ENCODE results near the gene AGBL4.
"Not testable (repeated sequence)": the region's sequence is repeated elsewhere in the genome, so short reads cannot be mapped to it uniquely, and the experiment has no call there.

Gene AGBL4

DNA sequence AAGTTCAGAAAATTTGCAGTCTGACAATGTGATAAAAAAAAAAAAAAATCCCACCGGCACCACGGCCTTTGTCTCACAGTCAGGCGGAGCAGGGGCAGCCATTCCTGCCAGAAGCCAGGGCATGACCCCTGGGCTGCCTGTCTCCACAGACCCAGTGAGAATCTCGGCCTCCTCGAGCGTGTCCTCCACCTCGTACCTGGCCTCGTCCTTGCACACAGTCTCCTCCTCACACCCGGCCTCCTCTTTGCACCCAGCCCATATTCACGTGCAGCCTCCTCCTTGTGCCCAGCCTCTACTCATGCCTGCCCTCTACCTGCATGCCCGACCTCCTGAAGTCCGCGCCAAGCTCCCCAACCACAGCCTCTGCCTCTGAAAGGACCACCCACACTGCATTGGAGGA is 182.0 kb downstream of the AGBL4 start:
- no peak for DNase-seq
- no peak overlapping the region for H3K27ac ChIP-seq (ENCODE audit: low read length)
- ATAC-seq (ENCODE audit: insufficient read depth, low read depth): no peak
- no peaks in the 10 kb centered on the region for H3K27me3 ChIP-seq (ENCODE audit: insufficient read depth, low read length, poor library complexity)
- H3K9ac ChIP-seq (ENCODE audit: low read depth, low read length): no peak overlapping the region
- H3K4me1 ChIP-seq (ENCODE audit: insufficient read depth, low read length): no peaks in the 10 kb centered on the region
- H3K4me2 ChIP-seq (ENCODE audit: insufficient read depth, low read length): no peak overlapping the region
- TF ChIP-seq, protein P1, sequence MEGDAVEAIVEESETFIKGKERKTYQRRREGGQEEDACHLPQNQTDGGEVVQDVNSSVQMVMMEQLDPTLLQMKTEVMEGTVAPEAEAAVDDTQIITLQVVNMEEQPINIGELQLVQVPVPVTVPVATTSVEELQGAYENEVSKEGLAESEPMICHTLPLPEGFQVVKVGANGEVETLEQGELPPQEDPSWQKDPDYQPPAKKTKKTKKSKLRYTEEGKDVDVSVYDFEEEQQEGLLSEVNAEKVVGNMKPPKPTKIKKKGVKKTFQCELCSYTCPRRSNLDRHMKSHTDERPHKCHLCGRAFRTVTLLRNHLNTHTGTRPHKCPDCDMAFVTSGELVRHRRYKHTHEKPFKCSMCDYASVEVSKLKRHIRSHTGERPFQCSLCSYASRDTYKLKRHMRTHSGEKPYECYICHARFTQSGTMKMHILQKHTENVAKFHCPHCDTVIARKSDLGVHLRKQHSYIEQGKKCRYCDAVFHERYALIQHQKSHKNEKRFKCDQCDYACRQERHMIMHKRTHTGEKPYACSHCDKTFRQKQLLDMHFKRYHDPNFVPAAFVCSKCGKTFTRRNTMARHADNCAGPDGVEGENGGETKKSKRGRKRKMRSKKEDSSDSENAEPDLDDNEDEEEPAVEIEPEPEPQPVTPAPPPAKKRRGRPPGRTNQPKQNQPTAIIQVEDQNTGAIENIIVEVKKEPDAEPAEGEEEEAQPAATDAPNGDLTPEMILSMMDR (IDR thresholded peaks at IDR 0.05; ENCODE audit: borderline replicate concordance, extremely low read depth, low read length, poor library complexity, severe bottlenecking): no peak
- no peak for TF ChIP-seq EZH2 (IDR thresholded peaks at IDR 0.05; ENCODE audit: borderline replicate concordance, low read depth, low read length, severe bottlenecking)
- no peaks in the 10 kb centered on the region for H4K20me1 ChIP-seq (ENCODE audit: insufficient read depth, low read length)
- no peak overlapping the region for H3K4me3 ChIP-seq (ENCODE audit: low read depth in 1 of 2, low read length in 2 of 2)
- no peaks in the 10 kb centered on the region for H3K79me2 ChIP-seq (ENCODE audit: insufficient read depth, low read length)
- H3K9me3 ChIP-seq (ENCODE audit: insufficient read depth, low read length, severe bottlenecking): peaks cover 13% of the 10 kb centered on the region
- H2AFZ ChIP-seq (ENCODE audit: low read depth, low read length): no peak overlapping the region
- H3K36me3 ChIP-seq (ENCODE audit: insufficient read depth, low read length): no peaks in the 10 kb centered on the region

DNA sequence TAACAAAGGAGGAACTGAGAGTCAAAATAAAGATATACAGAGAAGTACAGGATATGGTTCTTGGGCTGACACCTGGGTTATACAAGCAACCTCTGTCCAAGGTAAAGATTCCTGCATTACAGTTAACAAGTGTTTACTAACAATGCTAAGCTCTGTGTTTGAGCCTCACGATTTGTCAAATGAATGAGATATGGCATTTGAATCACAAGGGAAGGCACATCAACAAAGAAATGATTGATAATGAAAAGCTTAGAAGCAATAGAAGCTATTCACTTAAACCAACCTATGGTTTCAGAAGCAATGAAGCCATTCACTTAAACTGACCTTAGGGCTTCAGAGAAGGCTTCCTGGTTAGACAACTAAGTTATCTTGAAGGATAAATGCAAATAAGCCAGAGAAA is 199.5 kb downstream of the AGBL4 start:
- no peaks in the 10 kb centered on the region for H3K9me3 ChIP-seq (ENCODE audit: insufficient read depth, low read length, severe bottlenecking)
- no peaks in the 10 kb centered on the region for H3K4me1 ChIP-seq (ENCODE audit: insufficient read depth, low read length)
- H3K9ac ChIP-seq (ENCODE audit: low read depth, low read length): no peak overlapping the region
- H3K27me3 ChIP-seq (ENCODE audit: insufficient read depth, low read length, poor library complexity): no peaks in the 10 kb centered on the region
- no peak for DNase-seq
- H3K4me3 ChIP-seq (ENCODE audit: low read depth in 1 of 2, low read length in 2 of 2): no peak overlapping the region
- H3K36me3 ChIP-seq (ENCODE audit: insufficient read depth, low read length): no peaks in the 10 kb centered on the region
- no peak for ATAC-seq (ENCODE audit: insufficient read depth, low read depth)
- no peaks in the 10 kb centered on the region for H3K79me2 ChIP-seq (ENCODE audit: insufficient read depth, low read length)
- no peak overlapping the region for H3K27ac ChIP-seq (ENCODE audit: low read length)
- H2AFZ ChIP-seq (ENCODE audit: low read depth, low read length): no peak overlapping the region
- no peak overlapping the region for H3K4me2 ChIP-seq (ENCODE audit: insufficient read depth, low read length)
- TF ChIP-seq, protein P1 (IDR thresholded peaks at IDR 0.05; ENCODE audit: borderline replicate concordance, extremely low read depth, low read length, poor library complexity, severe bottlenecking): no peak
- TF ChIP-seq EZH2 (IDR thresholded peaks at IDR 0.05; ENCODE audit: borderline replicate concordance, low read depth, low read length, severe bottlenecking): no peak
- H4K20me1 ChIP-seq (ENCODE audit: insufficient read depth, low read length): no peaks in the 10 kb centered on the region

DNA sequence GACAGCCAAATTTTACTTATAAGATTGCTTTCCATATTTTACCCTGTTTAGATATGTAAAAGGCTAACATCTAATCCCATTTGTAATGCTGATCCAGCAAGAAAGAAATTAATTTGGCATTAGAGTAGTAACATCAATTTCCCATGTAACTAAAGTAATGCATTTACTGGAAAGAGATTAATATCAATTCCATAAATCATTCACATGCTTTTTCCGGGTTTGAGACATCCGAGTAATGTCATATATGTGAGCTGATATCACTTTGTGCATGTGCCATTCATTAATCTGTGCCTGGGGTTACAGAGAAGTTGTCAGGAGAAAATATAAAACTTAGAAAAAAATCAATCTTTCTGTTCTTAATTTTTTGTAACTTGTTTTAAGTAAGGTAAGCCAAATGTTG is 206.1 kb downstream of the AGBL4 start:
- no peak overlapping the region for H2AFZ ChIP-seq (ENCODE audit: low read depth, low read length)
- no peaks in the 10 kb centered on the region for H4K20me1 ChIP-seq (ENCODE audit: insufficient read depth, low read length)
- no peaks in the 10 kb centered on the region for H3K9me3 ChIP-seq (ENCODE audit: insufficient read depth, low read length, severe bottlenecking)
- H3K4me2 ChIP-seq (ENCODE audit: insufficient read depth, low read length): no peak overlapping the region
- no peak for ATAC-seq (ENCODE audit: insufficient read depth, low read depth)
- no peak overlapping the region for H3K9ac ChIP-seq (ENCODE audit: low read depth, low read length)
- H3K79me2 ChIP-seq (ENCODE audit: insufficient read depth, low read length): no peaks in the 10 kb centered on the region
- no peaks in the 10 kb centered on the region for H3K4me1 ChIP-seq (ENCODE audit: insufficient read depth, low read length)
- H3K4me3 ChIP-seq (ENCODE audit: low read depth in 1 of 2, low read length in 2 of 2): no peak overlapping the region
- DNase-seq: no peak
- no peaks in the 10 kb centered on the region for H3K36me3 ChIP-seq (ENCODE audit: insufficient read depth, low read length)
- H3K27ac ChIP-seq (ENCODE audit: low read length): no peak overlapping the region
- no peaks in the 10 kb centered on the region for H3K27me3 ChIP-seq (ENCODE audit: insufficient read depth, low read length, poor library complexity)
- no peak for TF ChIP-seq EZH2 (IDR thresholded peaks at IDR 0.05; ENCODE audit: borderline replicate concordance, low read depth, low read length, severe bottlenecking)

DNA sequence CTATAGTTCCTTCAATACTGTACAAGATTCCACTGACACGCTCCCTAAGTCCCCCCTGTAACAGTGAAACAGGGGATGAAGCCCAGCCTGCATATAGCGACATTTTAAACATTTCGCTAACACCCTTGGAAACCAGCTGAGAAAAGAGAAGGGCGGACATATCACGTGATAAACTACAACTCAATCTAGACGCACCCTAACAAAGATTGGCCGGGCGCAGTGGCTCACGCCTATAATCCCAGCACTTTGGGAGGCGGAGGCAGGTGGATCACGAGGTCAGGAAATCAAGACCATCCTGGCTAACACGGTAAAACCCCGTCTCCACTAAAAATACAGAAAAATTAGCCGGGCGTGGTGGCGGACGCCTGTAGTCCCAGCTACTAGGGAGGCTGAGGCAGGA is 236.7 kb downstream of the AGBL4 start:
- not testable (repeated sequence) for H3K4me2 ChIP-seq (ENCODE audit: insufficient read depth, low read length); H3K9ac ChIP-seq (ENCODE audit: low read depth, low read length); H3K9me3 ChIP-seq (ENCODE audit: insufficient read depth, low read length, severe bottlenecking); H3K4me1 ChIP-seq (ENCODE audit: insufficient read depth, low read length); DNase-seq; H3K4me3 ChIP-seq (ENCODE audit: low read depth in 1 of 2, low read length in 2 of 2); ATAC-seq (ENCODE audit: insufficient read depth, low read depth); H3K79me2 ChIP-seq (ENCODE audit: insufficient read depth, low read length); H3K36me3 ChIP-seq (ENCODE audit: insufficient read depth, low read length); H3K27me3 ChIP-seq (ENCODE audit: insufficient read depth, low read length, poor library complexity); H4K20me1 ChIP-seq (ENCODE audit: insufficient read depth, low read length); H3K27ac ChIP-seq (ENCODE audit: low read length); H2AFZ ChIP-seq (ENCODE audit: low read depth, low read length)
